ENCODE results near the gene PUS7L. TPM values are rescaled to one million over a fixed set of nuclear protein-coding genes. Genes with fewer than 3 reads are reported as not detected.

The PUS7L gene
- total RNA-seq (2014; rRNA removed; shearing (Covaris generic)) (27.4 and 36.0 TPM in 2 replicates), polyA plus RNA-seq (2016; fragmentation: Nextera tagmentation; extraction: Ambion mirVana) (49.9 and 66.1 TPM in 2 replicates)
- long read RNA-seq, partial matches to known transcripts = 9 of 11 reads
- long read RNA-seq, other reads (novel, unspliced or antisense) = 1 of 11 reads

GRCh38 chr12:43758728-43759563 lies at the start of gene PUS7L, which contains the start of gene IRAK4:
PUS7L (minus strand) TSS chr12:43758790; CDS start chr12:43755245, 3,545 bp downstream.
IRAK4 (plus strand) TSS chr12:43758951; CDS start chr12:43768112, 9,161 bp downstream.
- Histone ChIP-seq H3K27ac (ENCODE audit: low read depth) (peak within 1 kb of the TSS; percentile 93), H3K9me2 (ENCODE audit: insufficient read depth) (no peaks in the 10 kb centered on the region), H3K4me3 (peak within 1 kb of the TSS; percentile 74), H3K36me3 (ENCODE audit: insufficient read depth) (no peaks in the 10 kb centered on the region; the same call in 1 of the 2 replicates), H3K27me3 (ENCODE audit: insufficient read depth) (no peaks in the 10 kb centered on the region), H3K4me1 (ENCODE audit: insufficient read depth) (peaks cover 36% of the 10 kb centered on the region), H3K79me2 (replicated peaks; ENCODE audit: insufficient read depth) (peaks cover 29% of the 10 kb centered on the region), H4K20me1 (replicated peaks; ENCODE audit: insufficient read depth) (no peaks in the 10 kb centered on the region), H2AFZ (peak within 1 kb of the TSS; percentile 44), H3K4me2 (peak within 1 kb of the TSS; percentile 84), H3F3A (replicated peaks; ENCODE audit: low read depth) (no peaks in the 10 kb centered on the region)
- peak; percentile 98 for DNase-seq (ENCODE audit: low spot score)
- Mint-ChIP-seq H3K36me3 (ENCODE audit: low read depth) (peaks cover 16% of the 10 kb centered on the region), H3K4me1 (peaks cover 38% of the 10 kb centered on the region), H3K9me3 (no peaks in the 10 kb centered on the region; the same call in 2 of the 3 replicates), H3K4me3 (peak within 1 kb of the TSS; percentile 91), H3K27ac (peak within 1 kb of the TSS; percentile 86), H3K27me3 (ENCODE audit: insufficient read depth, low read depth, poor library complexity) (peaks cover 9% of the 10 kb centered on the region)
- TF ChIP-seq NANOG (IDR thresholded peaks at IDR 0.05; ENCODE audit: borderline replicate concordance) (no peak), CREB1 (CRISPR knock-in tag; IDR thresholded peaks at IDR 0.05; ENCODE audit: low read depth) (peak; percentile 86), CTCF (conservative IDR thresholded peaks at IDR 0.05; ENCODE audit: low read depth in 2 of 2) (peak; percentile 38 to 53), JUNB (IDR thresholded peaks at IDR 0.05; ENCODE audit: unreplicated experiment) (no peak), ETS1 (IDR thresholded peaks at IDR 0.05) (no peak), ZNF462 (CRISPR knock-in tag; IDR thresholded peaks at IDR 0.05) (no peak), EZH2 (IDR thresholded peaks at IDR 0.05; ENCODE audit: low read depth, unreplicated experiment) (no peak), ZNF114 (CRISPR knock-in tag; IDR thresholded peaks at IDR 0.05) (no peak), EZH2phosphoT487 (IDR thresholded peaks at IDR 0.05; ENCODE audit: unreplicated experiment) (no peak), STAT1 (IDR thresholded peaks at IDR 0.05; ENCODE audit: unreplicated experiment) (no peak), REST (IDR thresholded peaks at IDR 0.05; ENCODE audit: unreplicated experiment) (no peak), ZNF331 (CRISPR knock-in tag; IDR thresholded peaks at IDR 0.05; ENCODE audit: low read depth) (no peak), POLR2AphosphoS5 (IDR thresholded peaks at IDR 0.05; ENCODE audit: low read depth) (peak; percentile 80)
- peak; percentile 89 for ATAC-seq

All from GM23338 (cell line).